HCT116 (cell line): ENCODE results near the gene PTPRQ.

Source experiments
- CEBPB ChIP-seq: IDR thresholded peaks from 2 replicates; pipeline ENCODE4 v1.6.1; 2012; ENCODE audit warnings: low read depth
- EGR1 ChIP-seq: IDR thresholded peaks from 2 replicates; pipeline ENCODE4 v1.6.1; 2012; ENCODE audit warnings: low read depth
- EZH2 ChIP-seq: fragments of 200-600 bp; sonication (generic); IDR thresholded peaks from 2 replicates; pipeline ENCODE4 v1.6.1; 2017; ENCODE audit warnings: antibody characterized with exemption, mixed run types
- JUND ChIP-seq: IDR thresholded peaks from 2 replicates; pipeline ENCODE4 v1.6.1; 2012
- RAD21 ChIP-seq: IDR thresholded peaks from 2 replicates; pipeline ENCODE4 v1.6.1; 2012; ENCODE audit warnings: low read depth, mild to moderate bottlenecking
- REST ChIP-seq: IDR thresholded peaks from 2 replicates; pipeline ENCODE4 v1.6.1; 2012; ENCODE audit warnings: low read depth
- TF ChIP-seq, protein P1 (sequence below), 3 experiments: fragments of 200-600 bp in 1 of 3; sonication (generic) in 1 of 3; IDR thresholded peaks in 2 of 3; conservative IDR thresholded peaks in 1 of 3; 2 replicates each; pipeline ENCODE4 v1.5.1; 2012 to 2017; ENCODE audit warnings: low read depth in 2 of 3, low read length in 2 of 3, antibody characterized with exemption in 1 of 3, borderline replicate concordance in 1 of 3, control low read depth in 1 of 3, mild to moderate bottlenecking in 1 of 3, mixed read lengths in 1 of 3, mixed run types in 1 of 3, moderate library complexity in 1 of 3; ENCODE audit not compliant: insufficient read depth in 1 of 3

- no peak for TF ChIP-seq EGR1
- no peak for TF ChIP-seq REST
- no peak for TF ChIP-seq RAD21
- TF ChIP-seq, protein P1, sequence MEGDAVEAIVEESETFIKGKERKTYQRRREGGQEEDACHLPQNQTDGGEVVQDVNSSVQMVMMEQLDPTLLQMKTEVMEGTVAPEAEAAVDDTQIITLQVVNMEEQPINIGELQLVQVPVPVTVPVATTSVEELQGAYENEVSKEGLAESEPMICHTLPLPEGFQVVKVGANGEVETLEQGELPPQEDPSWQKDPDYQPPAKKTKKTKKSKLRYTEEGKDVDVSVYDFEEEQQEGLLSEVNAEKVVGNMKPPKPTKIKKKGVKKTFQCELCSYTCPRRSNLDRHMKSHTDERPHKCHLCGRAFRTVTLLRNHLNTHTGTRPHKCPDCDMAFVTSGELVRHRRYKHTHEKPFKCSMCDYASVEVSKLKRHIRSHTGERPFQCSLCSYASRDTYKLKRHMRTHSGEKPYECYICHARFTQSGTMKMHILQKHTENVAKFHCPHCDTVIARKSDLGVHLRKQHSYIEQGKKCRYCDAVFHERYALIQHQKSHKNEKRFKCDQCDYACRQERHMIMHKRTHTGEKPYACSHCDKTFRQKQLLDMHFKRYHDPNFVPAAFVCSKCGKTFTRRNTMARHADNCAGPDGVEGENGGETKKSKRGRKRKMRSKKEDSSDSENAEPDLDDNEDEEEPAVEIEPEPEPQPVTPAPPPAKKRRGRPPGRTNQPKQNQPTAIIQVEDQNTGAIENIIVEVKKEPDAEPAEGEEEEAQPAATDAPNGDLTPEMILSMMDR (IDR thresholded peaks at IDR 0.05 in 2 of 3, conservative IDR thresholded peaks at IDR 0.05 in 1 of 3; ENCODE audit: borderline replicate concordance in 1 of 3, insufficient read depth in 1 of 3, low read depth in 2 of 3, low read length in 2 of 3), result no peak
- no peak for TF ChIP-seq EZH2
- no peak for TF ChIP-seq JUND
- TF ChIP-seq CEBPB, result no peak
These were observed 60.5 kb downstream of the PTPRQ start for GRCh38 chr12:80504389-80505163.
